Activated CD8-positive, alpha-beta memory T cell treated with anti-CD3 and anti-CD28 coated beads, Interleukin-2, amount 50 U/mL, for 1 hour (primary cell): ENCODE measurements around the gene DCAF7.

ENCODE experiments used
- DNase-seq: peaks from one replicate; pipeline ENCODE4 v3.0.0-alpha.2; 2020; ENCODE audit errors: extremely low read depth

Gene DCAF7

DNA sequence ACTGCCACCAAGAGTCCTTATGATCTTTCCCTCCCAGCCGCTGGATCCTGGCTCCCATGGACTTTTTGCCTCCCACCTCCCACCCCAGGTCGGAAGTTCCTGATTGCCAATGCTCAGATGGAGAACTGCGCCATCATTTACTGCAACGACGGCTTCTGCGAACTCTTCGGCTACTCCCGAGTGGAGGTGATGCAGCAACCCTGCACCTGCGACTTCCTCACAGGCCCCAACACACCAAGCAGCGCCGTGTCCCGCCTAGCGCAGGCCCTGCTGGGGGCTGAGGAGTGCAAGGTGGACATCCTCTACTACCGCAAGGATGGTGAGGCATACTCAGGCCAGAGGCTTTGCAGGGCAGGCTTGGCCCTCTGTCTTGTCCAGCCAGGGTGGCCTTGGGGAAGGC lies 26.2 kb upstream of the DCAF7 start:
- DNase-seq, result no peak

DNA sequence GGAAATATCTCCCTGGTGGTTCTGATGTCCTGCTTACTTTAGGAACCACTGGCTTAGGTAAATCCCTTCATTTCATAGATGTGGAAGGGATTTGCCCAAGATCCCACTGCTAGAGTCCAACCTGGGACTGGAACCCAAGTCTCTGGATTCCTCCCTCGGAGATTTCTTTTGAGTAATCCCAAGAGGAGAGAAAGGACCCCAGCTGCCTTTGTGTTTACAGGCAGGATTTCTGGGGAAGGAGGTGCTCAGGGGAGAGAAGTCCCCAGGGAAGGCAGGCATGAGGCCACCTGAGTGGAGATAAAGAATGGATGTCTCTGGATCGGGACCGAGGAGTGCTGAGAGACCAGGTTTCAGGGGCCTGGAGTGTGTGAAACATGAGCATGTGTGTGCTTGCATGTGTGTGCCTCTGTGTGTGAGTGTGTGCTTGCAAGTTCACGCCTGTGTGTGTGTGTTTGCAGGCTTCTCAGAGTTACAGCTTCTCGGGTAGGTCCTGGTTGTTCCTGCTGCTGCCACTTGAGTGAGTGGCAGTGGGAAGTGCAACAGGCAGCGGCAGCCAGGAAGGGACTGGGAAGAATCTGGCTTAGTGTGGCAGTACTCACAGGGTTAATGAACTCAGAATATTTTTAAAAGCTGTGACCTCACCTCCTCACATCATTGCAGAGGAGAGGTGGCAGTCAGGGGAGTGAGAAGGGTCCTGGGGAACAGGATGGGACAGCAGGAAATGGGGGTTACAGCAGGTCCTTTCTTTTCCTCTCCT lies 24.9 kb upstream of the DCAF7 start:
- DNase-seq, result no peak

DNA sequence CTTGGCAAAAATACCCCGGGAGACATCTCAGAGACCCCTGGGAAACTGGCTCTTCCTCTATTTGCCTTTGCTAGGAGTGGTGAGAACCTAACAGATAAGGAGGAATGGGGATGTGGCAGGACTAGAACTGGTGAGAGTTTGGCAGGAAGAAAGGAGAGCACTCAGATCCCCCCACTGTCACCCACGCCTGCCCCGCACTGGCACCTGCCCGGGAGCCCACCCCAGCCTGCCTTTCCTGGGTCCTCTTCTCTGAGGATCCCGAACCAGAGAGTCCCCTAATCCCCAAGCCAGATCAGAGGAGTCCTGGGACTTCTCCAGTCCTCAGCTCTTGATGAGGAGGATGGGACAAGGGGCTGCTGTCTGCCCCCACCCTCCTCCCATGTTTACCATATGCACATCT lies 23.4 kb upstream of the DCAF7 start:
- DNase-seq, result no peak

GRCh38 chr17:63528183-63528582 lies 22.1 kb upstream of the DCAF7 start:
- no peak for DNase-seq

- DNase-seq, result no peak
These were observed 20.3 kb upstream of the DCAF7 start for GRCh38 chr17:63529711-63530556.

GRCh38 chr17:63530557-63531021 lies 19.7 kb upstream of the DCAF7 start:
- DNase-seq, result no peak

- no peak for DNase-seq
These were observed 19.0 kb upstream of the DCAF7 start for GRCh38 chr17:63531022-63531965.

DNA sequence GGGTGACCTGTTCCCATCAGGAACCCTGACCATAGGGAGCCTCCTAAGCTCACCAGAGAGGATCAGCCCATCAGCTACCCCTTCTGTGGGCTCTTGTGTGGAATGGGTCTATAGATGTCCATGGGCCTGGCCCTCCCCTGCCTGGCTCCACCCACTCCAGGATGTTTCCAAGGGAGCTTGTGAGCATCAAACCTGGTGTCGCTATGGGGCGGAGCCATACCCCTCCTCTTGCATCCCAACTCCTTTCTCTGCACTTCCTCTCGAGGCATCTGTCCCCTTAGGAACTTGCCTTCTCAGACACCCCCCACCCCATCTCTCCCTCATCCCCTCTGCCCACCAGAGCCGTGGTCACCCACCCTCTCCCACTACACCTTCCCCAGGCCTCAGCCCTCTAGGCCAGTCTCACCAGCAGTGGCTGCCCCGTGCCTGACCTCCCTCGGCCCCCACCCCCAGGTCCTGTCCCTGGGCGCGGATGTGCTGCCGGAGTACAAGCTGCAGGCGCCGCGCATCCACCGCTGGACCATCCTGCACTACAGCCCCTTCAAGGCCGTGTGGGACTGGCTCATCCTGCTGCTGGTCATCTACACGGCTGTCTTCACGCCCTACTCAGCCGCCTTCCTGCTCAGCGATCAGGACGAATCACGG lies 16.7 kb upstream of the DCAF7 start:
- DNase-seq, result no peak

GRCh38 chr17:63534078-63534570 lies 16.2 kb upstream of the DCAF7 start:
- DNase-seq, result no peak

GRCh38 chr17:63534816-63535455 lies 15.3 kb upstream of the DCAF7 start:
- no peak for DNase-seq

GRCh38 chr17:63535640-63536039 lies 14.6 kb upstream of the DCAF7 start:
- no peak for DNase-seq

DNA sequence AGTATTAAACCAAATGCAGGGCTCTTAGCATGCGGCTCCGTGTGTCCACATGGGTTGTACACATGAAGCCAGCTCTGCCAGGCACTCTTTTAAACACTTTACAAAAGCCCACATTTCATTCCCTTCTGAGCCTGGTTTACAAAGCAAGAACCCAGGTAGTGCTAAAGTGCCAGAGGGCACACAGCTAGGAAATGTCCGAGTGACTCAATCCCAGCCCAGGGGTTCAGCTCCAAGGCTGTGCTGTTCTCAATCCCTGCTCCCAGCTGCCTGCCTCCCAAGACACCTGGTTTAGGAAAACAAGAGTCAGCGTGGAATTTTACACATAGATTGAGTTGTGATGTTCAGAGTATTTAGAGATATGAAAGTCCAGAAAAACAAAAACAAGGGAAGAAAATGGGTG lies 13.3 kb upstream of the DCAF7 start:
- no peak for DNase-seq

- DNase-seq, result no peak
These were observed 12.1 kb upstream of the DCAF7 start for GRCh38 chr17:63537991-63538692.

DNA sequence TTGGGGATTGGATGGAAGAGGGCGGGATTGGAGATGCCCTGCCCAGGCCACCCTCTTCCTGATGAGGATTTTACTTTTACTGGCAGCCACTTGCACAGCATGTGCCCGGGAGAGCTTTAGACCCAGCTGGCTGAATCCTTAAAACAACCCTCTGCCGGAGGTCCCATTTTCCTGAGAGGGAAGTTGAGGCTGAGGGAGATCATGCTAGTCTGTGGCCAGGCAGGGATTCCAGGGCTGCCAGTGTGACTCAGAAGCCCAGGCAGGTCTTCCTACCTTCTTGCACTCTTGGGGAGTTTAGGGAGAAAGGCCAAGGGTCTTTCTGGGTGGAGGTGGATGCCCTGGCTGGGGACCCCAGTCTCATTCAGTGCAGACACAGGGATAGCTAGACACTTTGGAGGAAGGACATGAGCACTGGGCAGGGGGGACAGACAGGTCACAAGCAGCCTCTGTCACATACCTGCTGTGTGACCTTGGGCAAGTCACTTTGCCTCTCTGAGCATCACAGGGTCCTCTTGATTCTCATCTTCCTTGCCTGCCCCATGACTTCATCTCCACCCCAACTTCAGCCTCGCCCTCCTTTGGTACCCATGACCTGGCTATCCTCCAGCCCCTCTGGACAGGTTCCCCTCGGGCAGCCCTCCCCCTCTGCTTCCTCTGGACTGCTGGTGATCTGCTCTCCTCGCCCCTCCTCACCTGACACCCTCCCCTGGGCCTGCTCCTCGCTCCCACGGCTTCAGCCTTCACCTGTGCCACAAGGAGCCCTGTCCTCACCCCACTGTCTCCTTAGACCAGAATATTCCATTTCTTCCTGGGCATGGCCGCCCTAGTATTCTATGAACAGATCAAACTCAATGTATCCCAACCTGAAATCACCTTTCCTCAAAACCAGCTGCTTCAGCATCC lies 11.3 kb upstream of the DCAF7 start:
- DNase-seq, result no peak

- DNase-seq, result no peak
These were observed 9.7 kb upstream of the DCAF7 start for GRCh38 chr17:63540590-63540989.

- DNase-seq, result no peak
These were observed 8.1 kb upstream of the DCAF7 start for GRCh38 chr17:63542218-63542545.

GRCh38 chr17:63542942-63543821 lies 7.1 kb upstream of the DCAF7 start:
- no peak for DNase-seq

DNA sequence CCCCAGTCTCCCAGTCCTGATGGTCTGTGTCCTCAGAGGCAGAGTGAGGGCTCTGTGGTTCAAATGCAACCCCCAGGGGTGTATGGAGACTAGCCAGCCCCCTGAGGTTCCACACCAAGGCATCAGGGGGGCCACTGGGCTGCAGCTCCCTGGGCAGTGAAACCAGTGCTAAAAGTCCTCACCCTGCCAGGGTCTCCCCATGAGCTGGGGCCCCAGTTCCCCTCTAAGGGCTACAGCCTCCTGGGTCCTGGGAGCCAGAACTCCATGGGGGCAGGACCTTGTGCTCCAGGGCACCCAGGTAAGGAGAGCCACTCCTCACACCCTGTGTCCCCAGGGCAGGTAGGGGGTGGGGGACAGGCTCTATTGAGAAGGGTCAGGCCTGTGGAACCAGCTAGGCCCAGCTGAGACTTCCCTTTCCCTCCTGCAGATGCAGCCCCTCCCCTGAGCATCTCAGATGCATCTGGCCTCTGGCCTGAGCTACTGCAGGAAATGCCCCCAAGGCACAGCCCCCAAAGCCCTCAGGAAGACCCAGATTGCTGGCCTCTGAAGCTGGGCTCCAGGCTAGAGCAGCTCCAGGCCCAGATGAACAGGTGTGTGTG lies 6.4 kb upstream of the DCAF7 start:
- no peak for DNase-seq
